Hair follicular keratinocyte (primary cell): ENCODE results near the gene PGLYRP2. TPM values are rescaled to one million over a fixed set of nuclear protein-coding genes. Genes with fewer than 3 reads are reported as not detected.

Experiments
- total RNA-seq: library from RNA; depleted of rRNA; stranded (reverse); fragments of >200 nt; gene quantifications from 2 replicates; pipeline ENCODE4 v1.2.3, GENCODE V29; 2015

Gene PGLYRP2, protein sequence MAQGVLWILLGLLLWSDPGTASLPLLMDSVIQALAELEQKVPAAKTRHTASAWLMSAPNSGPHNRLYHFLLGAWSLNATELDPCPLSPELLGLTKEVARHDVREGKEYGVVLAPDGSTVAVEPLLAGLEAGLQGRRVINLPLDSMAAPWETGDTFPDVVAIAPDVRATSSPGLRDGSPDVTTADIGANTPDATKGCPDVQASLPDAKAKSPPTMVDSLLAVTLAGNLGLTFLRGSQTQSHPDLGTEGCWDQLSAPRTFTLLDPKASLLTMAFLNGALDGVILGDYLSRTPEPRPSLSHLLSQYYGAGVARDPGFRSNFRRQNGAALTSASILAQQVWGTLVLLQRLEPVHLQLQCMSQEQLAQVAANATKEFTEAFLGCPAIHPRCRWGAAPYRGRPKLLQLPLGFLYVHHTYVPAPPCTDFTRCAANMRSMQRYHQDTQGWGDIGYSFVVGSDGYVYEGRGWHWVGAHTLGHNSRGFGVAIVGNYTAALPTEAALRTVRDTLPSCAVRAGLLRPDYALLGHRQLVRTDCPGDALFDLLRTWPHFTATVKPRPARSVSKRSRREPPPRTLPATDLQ
- not detected in 2 replicates for total RNA-seq

DNA sequence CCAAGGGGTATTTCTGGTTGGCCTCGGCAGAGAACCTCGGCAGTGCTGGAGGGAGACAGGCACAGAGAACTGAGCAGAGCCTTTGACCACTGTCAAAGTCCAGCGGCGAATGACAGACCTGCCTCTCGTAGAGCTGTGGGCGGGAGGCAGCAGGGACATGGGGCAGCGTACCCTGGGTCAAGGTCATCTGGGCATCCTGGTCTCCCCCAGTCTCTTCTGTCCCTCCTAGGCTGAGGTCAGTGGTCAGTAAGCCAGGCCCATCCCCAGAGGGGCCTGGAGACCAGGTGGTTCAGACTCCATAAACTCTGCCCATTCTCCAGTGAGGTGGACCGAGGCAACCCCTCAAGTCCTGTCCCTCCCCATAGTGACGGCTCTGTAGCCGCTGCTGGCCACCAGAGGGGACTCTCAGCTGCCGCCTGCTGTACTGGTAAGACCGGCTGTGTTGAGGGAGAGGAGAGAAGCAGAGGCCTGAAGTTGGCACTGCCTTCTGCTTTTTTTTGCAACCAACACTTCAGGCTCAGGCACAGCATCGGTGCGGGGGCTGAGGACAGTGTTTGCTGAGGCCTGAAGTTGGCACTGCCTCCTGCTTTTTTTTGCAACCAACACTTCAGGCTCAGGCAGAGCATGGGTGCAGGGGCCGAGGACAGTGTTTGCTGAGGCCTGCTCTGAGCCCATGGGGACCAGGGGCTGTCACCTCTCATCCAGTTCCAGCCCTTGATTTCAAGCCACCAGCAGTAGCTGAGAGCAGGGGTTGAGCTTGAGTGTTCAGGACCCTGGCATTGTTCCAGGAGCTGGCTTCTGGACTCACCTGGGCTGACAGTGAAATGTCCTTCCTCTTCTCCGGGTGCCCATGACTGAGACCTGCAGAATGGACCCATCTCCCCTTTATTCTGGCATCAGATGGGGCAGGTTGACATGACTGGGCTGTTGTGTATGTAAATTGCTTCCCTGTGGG lies at the start of gene PGLYRP2:
Gene PGLYRP2, minus strand, starts transcription at position 111 of the 955 bp plus-strand sequence. CDS start 130 bp downstream, outside the sequence.

DNA sequence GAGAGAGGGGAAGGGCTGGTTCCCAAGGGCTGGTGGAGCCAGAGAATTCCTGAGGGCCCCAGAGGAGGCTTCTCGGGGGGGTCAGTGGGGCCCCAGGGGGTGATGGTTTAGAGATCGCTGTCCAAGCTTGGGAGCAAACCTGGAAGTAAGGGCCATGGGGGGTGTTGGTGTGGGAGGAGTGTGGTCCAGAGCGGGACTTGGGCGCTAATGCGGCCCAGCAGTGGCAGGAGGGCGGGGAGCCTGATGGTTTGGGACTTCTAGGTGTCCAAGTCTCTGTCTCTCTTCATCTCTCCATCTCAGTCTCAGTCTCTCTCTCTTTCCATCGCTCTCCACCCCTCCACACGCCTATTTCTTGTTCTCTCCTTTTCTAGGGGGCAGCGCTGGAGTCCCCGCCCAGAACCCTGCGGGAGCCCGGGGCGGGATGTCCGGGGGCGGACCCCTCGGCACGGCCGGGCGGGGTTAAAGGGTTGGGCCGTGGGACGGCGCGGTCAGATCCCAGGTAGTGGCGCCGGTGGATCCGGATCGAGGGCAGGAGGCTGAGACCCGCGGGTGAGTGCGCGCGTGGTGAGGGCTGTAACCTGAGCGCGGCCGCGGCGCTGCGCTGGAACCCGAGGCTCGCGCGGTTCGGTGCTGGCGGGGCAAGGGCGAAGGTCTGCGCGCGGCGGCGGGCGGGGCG lies 28.9 kb upstream of the PGLYRP2 start, which contains the start of gene CYP4F22:
Gene CYP4F22, plus strand, starts transcription at position 491 of the 676 bp plus-strand sequence. CDS start 16,812 bp downstream, outside the sequence.

DNA sequence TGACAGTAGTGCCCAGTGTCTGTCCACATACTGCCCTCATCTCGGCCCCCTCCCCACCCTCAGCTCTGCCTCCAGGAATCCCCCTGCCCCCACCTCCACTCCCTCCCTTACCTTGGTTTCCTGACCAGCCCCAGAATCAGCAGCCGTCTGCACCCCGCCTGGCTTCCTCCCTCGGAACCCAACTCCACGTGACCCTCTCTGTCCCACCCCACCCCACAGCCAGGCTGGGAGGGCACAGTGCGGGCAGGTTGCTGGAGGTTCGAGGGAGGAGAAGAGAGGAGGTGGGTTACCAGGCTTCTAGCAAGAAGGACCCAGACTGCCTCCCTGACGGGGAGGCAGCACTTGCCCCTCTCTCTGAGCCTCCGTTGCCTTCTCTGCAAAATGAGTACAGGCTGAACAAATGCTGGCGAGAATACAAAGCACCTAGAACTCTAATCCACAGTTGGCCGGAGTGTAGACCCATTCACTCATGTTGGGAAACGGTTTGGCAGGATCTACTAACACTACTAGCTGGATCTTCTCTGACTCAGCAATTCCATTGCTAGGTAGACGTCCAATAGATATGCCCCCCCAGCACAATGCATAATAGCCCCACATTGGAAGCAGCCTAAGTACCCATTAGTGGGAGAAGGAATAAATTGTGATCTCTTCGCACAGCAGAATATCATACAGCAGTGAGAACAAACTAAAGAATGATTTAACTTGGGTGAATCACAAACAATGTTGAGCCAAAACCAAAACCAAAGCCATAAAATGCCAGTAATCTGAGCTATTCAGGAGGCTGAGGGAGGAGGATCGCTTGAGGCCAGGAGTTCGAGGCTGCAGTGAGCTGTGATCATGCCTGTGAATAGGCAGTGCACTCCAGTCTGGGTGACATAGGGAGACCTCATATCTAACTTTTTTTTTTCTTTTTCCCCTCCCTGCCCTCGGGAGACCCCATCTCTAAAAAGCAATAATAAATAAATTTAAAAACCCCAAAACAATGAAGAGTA lies 14.6 kb downstream of the PGLYRP2 start, which contains the start of gene RASAL3:
Gene RASAL3, minus strand, starts transcription at position 151 of the 992 bp plus-strand sequence. CDS start 186 bp downstream, outside the sequence.

DNA sequence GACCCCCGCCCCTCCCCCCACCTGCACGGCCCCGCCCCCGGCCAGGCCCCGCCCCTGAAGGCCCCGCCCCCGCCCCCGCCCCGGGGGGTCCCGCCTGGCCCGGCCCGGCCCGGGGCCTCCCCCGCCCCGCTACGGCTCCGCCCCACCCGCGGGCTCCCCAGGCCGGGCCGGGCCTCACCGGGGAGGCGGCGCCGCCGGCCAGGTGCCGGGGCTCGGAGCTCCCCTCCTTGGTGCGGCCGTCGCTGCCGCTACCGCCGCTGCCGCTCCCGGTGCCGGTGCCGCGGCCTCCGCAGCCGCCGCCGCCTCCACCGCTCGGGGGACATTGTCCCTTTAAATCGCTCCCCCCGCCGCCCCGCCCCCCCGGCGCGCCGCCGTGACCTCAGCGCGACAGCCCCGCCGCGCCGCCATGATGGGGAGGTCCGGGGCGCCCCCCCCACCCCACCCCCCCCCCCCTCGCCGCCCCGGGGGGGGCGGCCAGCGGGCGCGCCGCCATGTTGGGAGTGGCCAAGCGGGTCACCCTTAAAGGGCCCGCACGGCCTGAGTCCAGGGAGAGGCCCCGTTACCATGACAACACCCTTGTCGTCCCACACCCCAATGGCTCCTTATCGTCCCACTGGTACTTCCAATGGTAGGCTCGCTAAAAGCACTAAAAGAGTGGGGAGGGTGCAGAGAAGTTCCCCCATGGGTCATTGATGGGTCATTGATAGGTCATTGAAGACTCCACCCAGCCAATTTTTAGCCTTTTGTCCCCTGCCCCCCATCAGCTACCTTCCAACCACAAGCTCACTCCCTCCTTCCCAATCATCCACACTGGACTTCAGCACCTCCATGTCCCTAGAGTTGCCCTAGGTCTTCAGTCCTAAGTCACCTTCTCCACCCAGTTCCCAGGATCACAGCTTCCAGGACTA lies 29.4 kb downstream of the PGLYRP2 start, which contains the start of gene WIZ:
Gene WIZ, minus strand, starts transcription at position 337 of the 908 bp plus-strand sequence. CDS start 1,649 bp downstream, outside the sequence.

Other genes with a start within 250 kb of the PGLYRP2 start
- 0.08 TPM in 1 of 2 replicates, not detected in the other for gene EPHX3, start 247.1 kb downstream of the PGLYRP2 start, total RNA-seq
- gene BRD4, start 147.0 kb downstream of the PGLYRP2 start, total RNA-seq, result 11.6 and 11.8 TPM in 2 replicates
- gene AKAP8, start 99.7 kb downstream of the PGLYRP2 start, total RNA-seq, result 10.2 and 16.8 TPM in 2 replicates
- gene AKAP8L, start 60.5 kb downstream of the PGLYRP2 start, total RNA-seq, result 51.4 and 69.3 TPM in 2 replicates
- gene WIZ, start 29.5 kb downstream of the PGLYRP2 start, total RNA-seq, result 19.6 and 19.9 TPM in 2 replicates
- gene RASAL3, start 15.0 kb downstream of the PGLYRP2 start, total RNA-seq, result not detected in 2 replicates
- 0.08 TPM in 2 replicates for gene CYP4F22, start 29.0 kb upstream of the PGLYRP2 start, total RNA-seq
- not detected in 2 replicates for gene CYP4F8, start 135.7 kb upstream of the PGLYRP2 start, total RNA-seq
- gene CYP4F3, start 161.4 kb upstream of the PGLYRP2 start, total RNA-seq, result not detected in 2 replicates
- not detected in 2 replicates for gene CYP4F12, start 193.6 kb upstream of the PGLYRP2 start, total RNA-seq
- not detected in 2 replicates for gene OR10H2, start 248.5 kb upstream of the PGLYRP2 start, total RNA-seq